ENCODE results near the gene EPB41L1.

EPB41L1 gene

GRCh38 chr20:36268440-36269342 lies 114.2 kb downstream of the EPB41L1 start:
- TF ChIP-seq CTCF (IDR thresholded peaks at IDR 0.05) = no peak
- no peak overlapping the region for H3K27ac Mint-ChIP-seq
- peaks cover 4% of the 10 kb centered on the region for H3K4me1 Mint-ChIP-seq

GRCh38 chr20:36269507-36269906 lies 115.0 kb downstream of the EPB41L1 start:
- no peak for DNase-seq
- TF ChIP-seq CTCF (IDR thresholded peaks at IDR 0.05) = no peak
- Mint-ChIP-seq H3K4me1 (peaks cover 9% of the 10 kb centered on the region), H3K9me3 (no peaks in the 10 kb centered on the region), H3K36me3 (ENCODE audit: low read depth) (no peaks in the 10 kb centered on the region), H3K27ac (no peak overlapping the region), H3K27me3 (ENCODE audit: low read depth, poor library complexity) (peaks cover 20% of the 10 kb centered on the region), H3K4me3 (no peak overlapping the region)

More at GRCh38 chr20:36268440-36269342, 114.2 kb downstream of the EPB41L1 start:
- H3K4me3 Mint-ChIP-seq = no peak overlapping the region
- no peaks in the 10 kb centered on the region for H3K9me3 Mint-ChIP-seq
- peaks cover 19% of the 10 kb centered on the region for H3K27me3 Mint-ChIP-seq (ENCODE audit: low read depth, poor library complexity)
- DNase-seq = no peak
- no peaks in the 10 kb centered on the region for H3K36me3 Mint-ChIP-seq (ENCODE audit: low read depth)

GRCh38 chr20:36270744-36271638 lies 116.5 kb downstream of the EPB41L1 start:
- no peak overlapping the region for H3K27ac Mint-ChIP-seq
- H3K27me3 Mint-ChIP-seq (ENCODE audit: low read depth, poor library complexity) = peaks cover 20% of the 10 kb centered on the region
- no peak overlapping the region for H3K4me3 Mint-ChIP-seq
- TF ChIP-seq CTCF (IDR thresholded peaks at IDR 0.05) = no peak
- peaks cover 10% of the 10 kb centered on the region for H3K4me1 Mint-ChIP-seq
- no peaks in the 10 kb centered on the region for H3K36me3 Mint-ChIP-seq (ENCODE audit: low read depth)
- no peaks in the 10 kb centered on the region for H3K9me3 Mint-ChIP-seq
- no peak for DNase-seq

GRCh38 chr20:36271639-36272546 lies 117.4 kb downstream of the EPB41L1 start:
- TF ChIP-seq CTCF (IDR thresholded peaks at IDR 0.05) = no peak
- no peak overlapping the region for H3K4me3 Mint-ChIP-seq
- H3K36me3 Mint-ChIP-seq (ENCODE audit: low read depth) = no peaks in the 10 kb centered on the region
- DNase-seq = no peak
- no peaks in the 10 kb centered on the region for H3K9me3 Mint-ChIP-seq
- H3K27me3 Mint-ChIP-seq (ENCODE audit: low read depth, poor library complexity) = peaks cover 23% of the 10 kb centered on the region
- H3K4me1 Mint-ChIP-seq = peaks cover 10% of the 10 kb centered on the region
- no peak overlapping the region for H3K27ac Mint-ChIP-seq

GRCh38 chr20:36272547-36273220 lies 118.1 kb downstream of the EPB41L1 start:
- no peak for DNase-seq
- Mint-ChIP-seq H3K36me3 (ENCODE audit: low read depth) (no peaks in the 10 kb centered on the region), H3K4me1 (peaks cover 10% of the 10 kb centered on the region), H3K27me3 (ENCODE audit: low read depth, poor library complexity) (peaks cover 29% of the 10 kb centered on the region), H3K9me3 (no peaks in the 10 kb centered on the region), H3K27ac (no peak overlapping the region), H3K4me3 (no peak overlapping the region)
- TF ChIP-seq CTCF (IDR thresholded peaks at IDR 0.05) = no peak

All from nephron progenitor cell (in vitro differentiated cells).